Measurements from ENCODE around the gene BLNK. TPM values are rescaled to one million over a fixed set of nuclear protein-coding genes. Genes with fewer than 3 reads are reported as not detected.

Gene BLNK
- polyA plus RNA-seq, 1 of the 3 experiments (the other 2 are of a cell fraction): not detected

GRCh38 chr10:96305019-96305418 is 33.6 kb upstream of the BLNK start (continued):
- TF ChIP-seq CTCF (IDR thresholded peaks at IDR 0.05) (no peak), FOSL2 (IDR thresholded peaks at IDR 0.05; ENCODE audit: borderline replicate concordance, low read depth) (no peak)
- TF ChIP-seq, protein P1, sequence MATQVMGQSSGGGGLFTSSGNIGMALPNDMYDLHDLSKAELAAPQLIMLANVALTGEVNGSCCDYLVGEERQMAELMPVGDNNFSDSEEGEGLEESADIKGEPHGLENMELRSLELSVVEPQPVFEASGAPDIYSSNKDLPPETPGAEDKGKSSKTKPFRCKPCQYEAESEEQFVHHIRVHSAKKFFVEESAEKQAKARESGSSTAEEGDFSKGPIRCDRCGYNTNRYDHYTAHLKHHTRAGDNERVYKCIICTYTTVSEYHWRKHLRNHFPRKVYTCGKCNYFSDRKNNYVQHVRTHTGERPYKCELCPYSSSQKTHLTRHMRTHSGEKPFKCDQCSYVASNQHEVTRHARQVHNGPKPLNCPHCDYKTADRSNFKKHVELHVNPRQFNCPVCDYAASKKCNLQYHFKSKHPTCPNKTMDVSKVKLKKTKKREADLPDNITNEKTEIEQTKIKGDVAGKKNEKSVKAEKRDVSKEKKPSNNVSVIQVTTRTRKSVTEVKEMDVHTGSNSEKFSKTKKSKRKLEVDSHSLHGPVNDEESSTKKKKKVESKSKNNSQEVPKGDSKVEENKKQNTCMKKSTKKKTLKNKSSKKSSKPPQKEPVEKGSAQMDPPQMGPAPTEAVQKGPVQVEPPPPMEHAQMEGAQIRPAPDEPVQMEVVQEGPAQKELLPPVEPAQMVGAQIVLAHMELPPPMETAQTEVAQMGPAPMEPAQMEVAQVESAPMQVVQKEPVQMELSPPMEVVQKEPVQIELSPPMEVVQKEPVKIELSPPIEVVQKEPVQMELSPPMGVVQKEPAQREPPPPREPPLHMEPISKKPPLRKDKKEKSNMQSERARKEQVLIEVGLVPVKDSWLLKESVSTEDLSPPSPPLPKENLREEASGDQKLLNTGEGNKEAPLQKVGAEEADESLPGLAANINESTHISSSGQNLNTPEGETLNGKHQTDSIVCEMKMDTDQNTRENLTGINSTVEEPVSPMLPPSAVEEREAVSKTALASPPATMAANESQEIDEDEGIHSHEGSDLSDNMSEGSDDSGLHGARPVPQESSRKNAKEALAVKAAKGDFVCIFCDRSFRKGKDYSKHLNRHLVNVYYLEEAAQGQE (IDR thresholded peaks at IDR 0.05; ENCODE audit: low read depth, low read length): no peak

- no peaks in the 10 kb centered on the region for H3F3A ChIP-seq (replicated peaks; ENCODE audit: insufficient read depth)
- H3K9me3 ChIP-seq: no peaks in the 10 kb centered on the region
- no peak within 1 kb of the TSS for H2AFZ ChIP-seq (ENCODE audit: low read depth)
- no peak within 1 kb of the TSS for H3K4me3 ChIP-seq (ENCODE audit: low read depth in 2 of 2, low read length in 1 of 2)
- POLR2A ChIA-PET: no interaction called here
- 0 out of 2 replicates have a peak, but pooled peaks cover 6% of the 10 kb centered on the region for H3K27me3 ChIP-seq (ENCODE audit: insufficient read depth)
- TF ChIP-seq, protein P2, sequence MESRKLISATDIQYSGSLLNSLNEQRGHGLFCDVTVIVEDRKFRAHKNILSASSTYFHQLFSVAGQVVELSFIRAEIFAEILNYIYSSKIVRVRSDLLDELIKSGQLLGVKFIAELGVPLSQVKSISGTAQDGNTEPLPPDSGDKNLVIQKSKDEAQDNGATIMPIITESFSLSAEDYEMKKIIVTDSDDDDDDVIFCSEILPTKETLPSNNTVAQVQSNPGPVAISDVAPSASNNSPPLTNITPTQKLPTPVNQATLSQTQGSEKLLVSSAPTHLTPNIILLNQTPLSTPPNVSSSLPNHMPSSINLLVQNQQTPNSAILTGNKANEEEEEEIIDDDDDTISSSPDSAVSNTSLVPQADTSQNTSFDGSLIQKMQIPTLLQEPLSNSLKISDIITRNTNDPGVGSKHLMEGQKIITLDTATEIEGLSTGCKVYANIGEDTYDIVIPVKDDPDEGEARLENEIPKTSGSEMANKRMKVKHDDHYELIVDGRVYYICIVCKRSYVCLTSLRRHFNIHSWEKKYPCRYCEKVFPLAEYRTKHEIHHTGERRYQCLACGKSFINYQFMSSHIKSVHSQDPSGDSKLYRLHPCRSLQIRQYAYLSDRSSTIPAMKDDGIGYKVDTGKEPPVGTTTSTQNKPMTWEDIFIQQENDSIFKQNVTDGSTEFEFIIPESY (IDR thresholded peaks at IDR 0.05; ENCODE audit: borderline replicate concordance, low read depth): no peak
- no peak for TF ChIP-seq MXI1 (IDR thresholded peaks at IDR 0.05; ENCODE audit: low read depth, low read length)
- no peak for TF ChIP-seq EP300 (IDR thresholded peaks at IDR 0.05; ENCODE audit: borderline replicate concordance in 1 of 2, low read depth in 1 of 2, low read length in 1 of 2)
- no peak for TF ChIP-seq GATA2 (CRISPR knock-in tag; IDR thresholded peaks at IDR 0.05)
- no peak for TF ChIP-seq SMC3 (IDR thresholded peaks at IDR 0.05; ENCODE audit: low read depth, low read length)
- TF ChIP-seq, protein P3, sequence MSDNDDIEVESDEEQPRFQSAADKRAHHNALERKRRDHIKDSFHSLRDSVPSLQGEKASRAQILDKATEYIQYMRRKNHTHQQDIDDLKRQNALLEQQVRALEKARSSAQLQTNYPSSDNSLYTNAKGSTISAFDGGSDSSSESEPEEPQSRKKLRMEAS (IDR thresholded peaks at IDR 0.05; ENCODE audit: low read depth): no peak
- TF ChIP-seq EZH2phosphoT487 (IDR thresholded peaks at IDR 0.05; ENCODE audit: borderline replicate concordance, low read depth): no peak
- no peak for TF ChIP-seq MEF2A (IDR thresholded peaks at IDR 0.05; ENCODE audit: borderline replicate concordance, low read depth)
- no peak for TF ChIP-seq RAD21 (IDR thresholded peaks at IDR 0.05; ENCODE audit: low read length)
- TF ChIP-seq TCF12 (IDR thresholded peaks at IDR 0.05): no peak
- TF ChIP-seq JUND (IDR thresholded peaks at IDR 0.05): no peak
- no peaks in the 10 kb centered on the region for H3K79me2 ChIP-seq (ENCODE audit: insufficient read depth)
- H3K27ac ChIP-seq (ENCODE audit: low read depth in 2 of 2, low read length in 1 of 2): no peak within 1 kb of the TSS
- no peaks in the 10 kb centered on the region for H4K20me1 ChIP-seq (ENCODE audit: insufficient read depth)
- CTCF ChIA-PET: interaction anchor here (2.0 to 5.0 kb wide), 2 partner anchors 11 to 31 kb away, joined by 11 to 17 read pairs; no protein-coding TSS in a partner anchor
- H3K9ac ChIP-seq: no peak within 1 kb of the TSS
- no peak for DNase-seq
- H3K9me2 ChIP-seq: no peaks in the 10 kb centered on the region
- 34% methylated on average over 3 of the region's 8 CpGs for WGBS (ENCODE audit: low lambda C conversion rate)
- no peaks in the 10 kb centered on the region for H3K36me3 ChIP-seq (replicated peaks in 1 of 2; ENCODE audit: control insufficient read depth in 1 of 2, insufficient read depth in 2 of 2, low read length in 1 of 2)
- no peaks in the 10 kb centered on the region for H3K4me1 ChIP-seq (ENCODE audit: control insufficient read depth in 1 of 2, insufficient read depth in 2 of 2, low read depth in 1 of 2, low read length in 1 of 2)
- no peak within 1 kb of the TSS for H3K4me2 ChIP-seq
Observed at GRCh38 chr10:96304230-96304629, 32.9 kb upstream of the BLNK start, which contains the start of gene DNTT. Gene DNTT, plus strand, starts transcription at chr10:96304434. Its CDS starts 64 bp downstream, at chr10:96304498.

Data from SK-N-SH (cell line).